ENCODE results near the gene AMER2. TPM values are rescaled to one million over a fixed set of nuclear protein-coding genes. Genes with fewer than 3 reads are reported as not detected.

The AMER2 gene, protein sequence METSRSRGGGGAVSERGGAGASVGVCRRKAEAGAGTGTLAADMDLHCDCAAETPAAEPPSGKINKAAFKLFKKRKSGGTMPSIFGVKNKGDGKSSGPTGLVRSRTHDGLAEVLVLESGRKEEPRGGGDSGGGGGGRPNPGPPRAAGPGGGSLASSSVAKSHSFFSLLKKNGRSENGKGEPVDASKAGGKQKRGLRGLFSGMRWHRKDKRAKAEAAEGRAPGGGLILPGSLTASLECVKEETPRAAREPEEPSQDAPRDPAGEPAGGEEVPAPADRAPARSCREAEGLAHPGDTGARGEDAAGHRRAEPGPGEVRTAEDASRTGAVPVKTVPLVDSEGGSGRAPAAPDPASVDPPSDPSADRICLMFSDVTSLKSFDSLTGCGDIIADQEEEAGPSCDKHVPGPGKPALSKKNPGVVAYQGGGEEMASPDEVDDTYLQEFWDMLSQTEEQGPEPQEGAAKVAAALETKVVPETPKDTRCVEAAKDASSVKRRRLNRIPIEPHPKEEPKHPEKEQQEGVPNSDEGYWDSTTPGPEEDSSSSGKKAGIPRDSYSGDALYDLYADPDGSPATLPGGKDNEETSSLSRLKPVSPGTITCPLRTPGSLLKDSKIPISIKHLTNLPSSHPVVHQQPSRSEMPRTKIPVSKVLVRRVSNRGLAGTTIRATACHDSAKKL
- total RNA-seq, result not detected in 2 replicates

DNA sequence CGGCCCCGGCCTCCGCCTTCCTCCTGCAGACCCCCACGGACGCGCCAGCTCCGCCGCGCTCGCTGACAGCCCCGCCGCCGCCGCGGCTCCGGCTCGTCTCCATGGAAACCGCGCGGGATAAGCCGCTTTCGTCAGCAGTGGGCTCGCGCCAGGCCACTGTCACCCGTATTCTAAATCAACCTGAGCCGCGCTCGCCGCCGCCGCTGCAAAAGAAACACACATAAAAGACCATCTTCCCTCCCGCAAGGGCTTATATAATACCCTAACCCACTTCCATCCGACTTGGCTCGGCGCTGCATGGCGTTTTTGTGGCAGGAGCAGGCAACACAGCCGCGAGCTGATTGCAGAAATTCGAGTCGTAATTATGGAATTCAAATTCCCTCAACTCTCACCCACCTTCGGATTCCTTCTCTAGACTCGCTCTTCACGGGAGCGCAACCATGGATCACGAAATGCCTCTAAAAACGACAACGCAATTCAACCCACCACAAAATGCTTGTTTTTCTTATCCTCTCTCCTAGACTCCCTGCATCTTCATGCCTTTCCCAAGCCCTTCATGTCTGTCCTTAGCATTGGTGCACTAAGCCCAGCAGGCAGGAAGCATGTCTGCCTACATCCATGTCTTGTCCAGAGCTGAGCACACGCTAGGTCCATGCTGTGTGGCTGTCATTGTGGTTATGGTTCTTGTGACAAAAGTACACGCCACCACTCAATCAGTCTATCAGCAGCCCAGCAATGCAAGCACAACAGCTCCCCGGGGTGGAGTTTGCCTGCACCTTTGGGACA lies at the start of gene AMER2:
Gene AMER2 (minus strand): TSS at position 772 of the 786 bp plus-strand sequence. CDS start 669 bp downstream, at position 103.
- DNase-seq (no peak), ATAC-seq (ENCODE audit: low read depth) (peak; percentile 14)
- TF ChIP-seq, protein P1, sequence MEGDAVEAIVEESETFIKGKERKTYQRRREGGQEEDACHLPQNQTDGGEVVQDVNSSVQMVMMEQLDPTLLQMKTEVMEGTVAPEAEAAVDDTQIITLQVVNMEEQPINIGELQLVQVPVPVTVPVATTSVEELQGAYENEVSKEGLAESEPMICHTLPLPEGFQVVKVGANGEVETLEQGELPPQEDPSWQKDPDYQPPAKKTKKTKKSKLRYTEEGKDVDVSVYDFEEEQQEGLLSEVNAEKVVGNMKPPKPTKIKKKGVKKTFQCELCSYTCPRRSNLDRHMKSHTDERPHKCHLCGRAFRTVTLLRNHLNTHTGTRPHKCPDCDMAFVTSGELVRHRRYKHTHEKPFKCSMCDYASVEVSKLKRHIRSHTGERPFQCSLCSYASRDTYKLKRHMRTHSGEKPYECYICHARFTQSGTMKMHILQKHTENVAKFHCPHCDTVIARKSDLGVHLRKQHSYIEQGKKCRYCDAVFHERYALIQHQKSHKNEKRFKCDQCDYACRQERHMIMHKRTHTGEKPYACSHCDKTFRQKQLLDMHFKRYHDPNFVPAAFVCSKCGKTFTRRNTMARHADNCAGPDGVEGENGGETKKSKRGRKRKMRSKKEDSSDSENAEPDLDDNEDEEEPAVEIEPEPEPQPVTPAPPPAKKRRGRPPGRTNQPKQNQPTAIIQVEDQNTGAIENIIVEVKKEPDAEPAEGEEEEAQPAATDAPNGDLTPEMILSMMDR (IDR thresholded peaks at IDR 0.05), result no peak
- Mint-ChIP-seq H3K4me3 (peak within 1 kb of the TSS; percentile 76), H3K27ac (no peak within 1 kb of the TSS), H3K27me3 (peaks cover 59% of the 10 kb centered on the region), H3K4me1 (peaks cover 11% of the 10 kb centered on the region), H3K9me3 (no peaks in the 10 kb centered on the region), H3K36me3 (ENCODE audit: low read depth) (no peaks in the 10 kb centered on the region)
- intact Hi-C loops (cut with micrococcal nuclease), result no loop called here
- ChIA-PET POLR2A (no interaction called here), CTCF (no interaction called here)

DNA sequence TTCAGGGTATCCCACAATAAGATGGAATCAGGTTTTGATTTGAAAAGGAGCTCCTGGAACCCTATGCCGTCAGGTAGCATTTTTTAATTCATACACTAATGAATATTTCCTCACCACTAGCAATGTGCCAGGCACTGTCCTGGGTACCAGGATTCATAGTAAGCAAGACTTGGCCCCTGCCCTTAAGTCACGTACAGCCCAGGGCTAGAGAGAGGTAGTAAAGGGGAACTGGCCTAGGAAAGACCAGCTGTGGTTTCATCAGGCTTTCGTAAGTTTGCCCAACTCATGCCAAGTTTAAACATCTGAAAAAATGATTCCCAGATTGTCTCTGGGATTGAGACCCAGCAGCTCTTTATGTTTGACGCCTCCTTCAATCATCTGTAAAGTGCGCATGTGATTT lies 45.9 kb upstream of the AMER2 start:
- DNase-seq (no peak), ATAC-seq (ENCODE audit: low read depth) (no peak)
- no peaks in the 10 kb centered on the region for H3K9me3 Mint-ChIP-seq
- TF ChIP-seq, protein P1 (IDR thresholded peaks at IDR 0.05), result no peak
- CTCF ChIA-PET, result no interaction called here
- H3K4me1 Mint-ChIP-seq, result no peaks in the 10 kb centered on the region
- no peak overlapping the region for H3K4me3 Mint-ChIP-seq
- POLR2A ChIA-PET, result no interaction called here
- H3K27me3 Mint-ChIP-seq, result peaks cover 15% of the 10 kb centered on the region
- intact Hi-C loops (cut with micrococcal nuclease), result no loop called here
- H3K27ac Mint-ChIP-seq, result no peak overlapping the region
- H3K36me3 Mint-ChIP-seq (ENCODE audit: low read depth), result no peaks in the 10 kb centered on the region

DNA sequence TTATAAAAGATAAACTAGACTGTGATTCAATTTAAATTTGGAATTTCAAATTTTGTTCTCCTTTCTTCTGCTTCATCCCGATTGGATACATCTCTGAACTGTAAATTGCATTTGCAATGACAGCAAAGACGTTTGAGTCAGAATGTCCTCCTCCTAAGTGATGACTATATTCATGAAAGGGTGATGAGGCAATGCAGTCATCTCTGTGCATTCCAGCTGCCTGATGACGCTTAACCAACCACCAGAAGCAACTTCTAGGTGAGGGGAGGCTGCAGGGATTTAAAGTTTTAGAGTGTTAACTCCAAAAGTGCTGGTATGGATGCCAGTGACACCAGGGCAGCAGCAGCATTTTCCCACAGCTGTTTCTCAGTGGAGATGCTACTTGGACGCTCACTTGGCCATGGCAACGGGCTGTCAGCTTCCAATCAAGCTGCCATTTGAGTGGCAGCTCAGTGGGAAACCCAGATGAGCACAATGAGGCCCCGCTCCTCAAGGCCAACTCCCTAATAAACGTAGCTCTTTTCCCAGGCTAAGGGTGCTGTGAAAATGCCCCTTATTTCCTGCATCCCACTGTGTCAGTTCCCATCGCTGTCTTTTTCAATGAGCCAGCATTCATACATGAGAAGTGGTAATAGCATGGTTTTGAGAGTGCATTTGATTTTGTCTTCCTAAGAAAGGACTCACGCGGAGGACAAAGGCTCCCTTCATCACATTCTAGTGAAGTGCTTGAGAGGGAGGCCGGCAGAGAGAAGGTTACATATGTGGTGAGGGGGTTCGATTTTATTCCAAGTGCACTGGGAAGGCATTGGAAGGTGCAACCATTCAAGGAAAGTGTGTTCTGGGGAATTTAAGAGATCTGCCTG lies 45.2 kb upstream of the AMER2 start:
- no peaks in the 10 kb centered on the region for H3K4me1 Mint-ChIP-seq
- TF ChIP-seq, protein P1 (IDR thresholded peaks at IDR 0.05), result no peak
- no peaks in the 10 kb centered on the region for H3K9me3 Mint-ChIP-seq
- no peak for ATAC-seq (ENCODE audit: low read depth)
- ChIA-PET CTCF (no interaction called here), POLR2A (no interaction called here)
- no peak overlapping the region for H3K4me3 Mint-ChIP-seq
- H3K36me3 Mint-ChIP-seq (ENCODE audit: low read depth), result no peaks in the 10 kb centered on the region
- no peak overlapping the region for H3K27ac Mint-ChIP-seq
- H3K27me3 Mint-ChIP-seq, result peaks cover 11% of the 10 kb centered on the region
- DNase-seq, result no peak
- intact Hi-C loops (cut with micrococcal nuclease), result no loop called here

DNA sequence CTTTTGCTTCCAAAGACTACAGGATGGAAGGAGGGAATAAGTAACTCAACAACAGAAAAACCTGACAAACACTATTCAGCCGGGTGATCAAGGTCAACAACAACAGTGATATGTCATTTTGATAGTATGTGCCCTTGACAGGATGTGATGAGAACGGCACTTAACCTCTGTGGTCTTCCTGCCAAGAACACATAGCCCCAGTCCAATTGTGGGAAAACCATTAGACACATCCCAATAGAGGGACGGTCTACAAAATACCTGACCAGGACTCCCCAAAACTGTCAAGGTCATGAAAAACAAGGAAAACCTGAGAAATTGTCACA lies 43.1 kb upstream of the AMER2 start:
- ChIA-PET POLR2A (no interaction called here), CTCF (no interaction called here)
- ATAC-seq (ENCODE audit: low read depth) (no peak), DNase-seq (no peak)
- TF ChIP-seq, protein P1 (IDR thresholded peaks at IDR 0.05), result no peak
- H3K9me3 Mint-ChIP-seq, result no peaks in the 10 kb centered on the region
- no peak overlapping the region for H3K27ac Mint-ChIP-seq
- no peaks in the 10 kb centered on the region for H3K36me3 Mint-ChIP-seq (ENCODE audit: low read depth)
- intact Hi-C loops (cut with micrococcal nuclease), result no loop called here
- no peaks in the 10 kb centered on the region for H3K4me1 Mint-ChIP-seq
- peaks cover 5% of the 10 kb centered on the region for H3K27me3 Mint-ChIP-seq
- H3K4me3 Mint-ChIP-seq, result no peak overlapping the region

Data from activated B cell treated with CpG ODN at 0.5 μM for 24 hours (primary cell).